ENCODE results near the gene FHIT.

FHIT gene

GRCh38 chr3:60490992-60491391 lies 760.3 kb downstream of the FHIT start:
- no peak for DNase-seq (ENCODE audit: low read depth in 2 of 2)

GRCh38 chr3:60475096-60475495 lies 776.2 kb downstream of the FHIT start:
- no peak for DNase-seq (ENCODE audit: low read depth in 2 of 2)

- no peak for DNase-seq (ENCODE audit: low read depth in 2 of 2)
Measured at GRCh38 chr3:60469481-60469880, 781.8 kb downstream of the FHIT start.

GRCh38 chr3:60463685-60464084 lies 787.6 kb downstream of the FHIT start:
- no peak for DNase-seq (ENCODE audit: low read depth in 2 of 2)

- DNase-seq (ENCODE audit: low read depth in 2 of 2), result peak; percentile 24
Measured at GRCh38 chr3:60461267-60461666, 790.0 kb downstream of the FHIT start.

GRCh38 chr3:60456180-60456579 lies 795.1 kb downstream of the FHIT start:
- DNase-seq (ENCODE audit: low read depth in 2 of 2), result no peak

- DNase-seq (ENCODE audit: low read depth in 2 of 2), result no peak
Measured at GRCh38 chr3:60453326-60453725, 797.9 kb downstream of the FHIT start.

GRCh38 chr3:60448696-60449095 lies 802.6 kb downstream of the FHIT start:
- DNase-seq (ENCODE audit: low read depth in 2 of 2), result no peak

- no peak for DNase-seq (ENCODE audit: low read depth in 2 of 2)
Measured at GRCh38 chr3:60445446-60445845, 805.8 kb downstream of the FHIT start.

GRCh38 chr3:60444898-60445437 lies 806.3 kb downstream of the FHIT start:
- no peak for DNase-seq (ENCODE audit: low read depth in 2 of 2)

GRCh38 chr3:60440869-60441268 lies 810.4 kb downstream of the FHIT start:
- no peak for DNase-seq (ENCODE audit: low read depth in 2 of 2)

- DNase-seq (ENCODE audit: low read depth in 2 of 2), result no peak
Measured at GRCh38 chr3:60435941-60436650, 815.2 kb downstream of the FHIT start.

GRCh38 chr3:60434950-60435349 lies 816.3 kb downstream of the FHIT start:
- no peak for DNase-seq (ENCODE audit: low read depth in 2 of 2)

GRCh38 chr3:60434323-60434722 lies 816.9 kb downstream of the FHIT start:
- no peak for DNase-seq (ENCODE audit: low read depth in 2 of 2)

- DNase-seq (ENCODE audit: low read depth in 2 of 2), result no peak
Measured at GRCh38 chr3:60431599-60431958, 819.7 kb downstream of the FHIT start.

GRCh38 chr3:60430205-60430604 lies 821.0 kb downstream of the FHIT start:
- no peak for DNase-seq (ENCODE audit: low read depth in 2 of 2)

GRCh38 chr3:60427109-60427508 lies 824.1 kb downstream of the FHIT start:
- DNase-seq (ENCODE audit: low read depth in 2 of 2), result no peak

- DNase-seq (ENCODE audit: low read depth in 2 of 2), result no peak
Measured at GRCh38 chr3:60424942-60425341, 826.3 kb downstream of the FHIT start.

- DNase-seq (ENCODE audit: low read depth in 2 of 2), result no peak
Measured at GRCh38 chr3:60424034-60424433, 827.2 kb downstream of the FHIT start.

- DNase-seq (ENCODE audit: low read depth in 2 of 2), result no peak
Measured at GRCh38 chr3:60423556-60423955, 827.7 kb downstream of the FHIT start.

GRCh38 chr3:60421749-60422446 lies 829.4 kb downstream of the FHIT start:
- no peak for DNase-seq (ENCODE audit: low read depth in 2 of 2)

- no peak for DNase-seq (ENCODE audit: low read depth in 2 of 2)
Measured at GRCh38 chr3:60417576-60417975, 833.7 kb downstream of the FHIT start.

- DNase-seq (ENCODE audit: low read depth in 2 of 2), result no peak
Measured at GRCh38 chr3:60414011-60414410, 837.2 kb downstream of the FHIT start.
